Breast epithelium (tissue), 3 donors: Measurements from ENCODE around the gene CD8A.

Experiments used
- POLR2A ChIP-seq: fragments of 450-650 bp; IDR thresholded peaks from one replicate; pipeline ENCODE4 v1.6.1; 2016; ENCODE audit warnings: antibody characterized with exemption, mild to moderate bottlenecking, moderate library complexity
- POLR2AphosphoS5 ChIP-seq, 3 donors: sonication (generic); formaldehyde crosslinking; IDR thresholded peaks; one replicate each; pipeline ENCODE4 v1.6.1; 2017; ENCODE audit warnings: antibody characterized with exemption in 3 of 3
- TF ChIP-seq, protein P1 (sequence below), 3 donors: fragments of 450-650 bp; IDR thresholded peaks; one replicate each; pipeline ENCODE4 v1.5.1; 2016 to 2017; ENCODE audit warnings: antibody characterized with exemption in 3 of 3, mild to moderate bottlenecking in 3 of 3, moderate library complexity in 3 of 3

DNA sequence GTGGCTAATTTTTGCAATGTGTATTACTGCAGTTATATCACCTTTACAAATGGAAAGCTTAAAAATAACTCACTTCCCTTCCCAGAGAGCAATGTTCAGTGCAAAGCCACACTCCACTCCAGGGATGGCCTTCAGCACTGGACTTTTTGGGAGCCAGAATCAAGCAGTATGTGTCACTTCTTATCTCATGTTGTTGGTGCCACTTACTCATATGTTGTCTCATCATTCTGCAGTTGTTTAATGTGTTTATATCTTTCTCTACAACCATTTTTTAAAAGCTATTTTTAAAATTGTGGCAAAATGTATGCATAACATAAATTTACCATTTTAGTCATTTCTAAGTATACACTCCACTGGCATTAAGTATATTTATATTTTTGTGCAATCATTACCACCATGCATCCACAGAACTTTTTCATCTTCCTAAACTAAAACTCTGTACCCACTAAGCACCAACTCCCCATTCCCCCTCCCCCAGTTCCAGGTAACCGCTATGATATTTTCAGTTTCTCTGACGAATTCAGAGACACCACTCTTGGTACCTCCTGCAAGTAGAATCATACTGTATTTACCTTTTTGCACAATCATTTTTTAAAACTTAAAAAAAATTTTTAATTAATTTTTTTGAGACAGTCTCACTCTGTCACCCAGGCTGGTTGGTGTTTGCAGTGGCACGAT, 32.1 kb upstream of the CD8A start:
- TF ChIP-seq, protein P1, sequence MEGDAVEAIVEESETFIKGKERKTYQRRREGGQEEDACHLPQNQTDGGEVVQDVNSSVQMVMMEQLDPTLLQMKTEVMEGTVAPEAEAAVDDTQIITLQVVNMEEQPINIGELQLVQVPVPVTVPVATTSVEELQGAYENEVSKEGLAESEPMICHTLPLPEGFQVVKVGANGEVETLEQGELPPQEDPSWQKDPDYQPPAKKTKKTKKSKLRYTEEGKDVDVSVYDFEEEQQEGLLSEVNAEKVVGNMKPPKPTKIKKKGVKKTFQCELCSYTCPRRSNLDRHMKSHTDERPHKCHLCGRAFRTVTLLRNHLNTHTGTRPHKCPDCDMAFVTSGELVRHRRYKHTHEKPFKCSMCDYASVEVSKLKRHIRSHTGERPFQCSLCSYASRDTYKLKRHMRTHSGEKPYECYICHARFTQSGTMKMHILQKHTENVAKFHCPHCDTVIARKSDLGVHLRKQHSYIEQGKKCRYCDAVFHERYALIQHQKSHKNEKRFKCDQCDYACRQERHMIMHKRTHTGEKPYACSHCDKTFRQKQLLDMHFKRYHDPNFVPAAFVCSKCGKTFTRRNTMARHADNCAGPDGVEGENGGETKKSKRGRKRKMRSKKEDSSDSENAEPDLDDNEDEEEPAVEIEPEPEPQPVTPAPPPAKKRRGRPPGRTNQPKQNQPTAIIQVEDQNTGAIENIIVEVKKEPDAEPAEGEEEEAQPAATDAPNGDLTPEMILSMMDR (IDR thresholded peaks at IDR 0.05) = no peak
- TF ChIP-seq POLR2A (no peak), POLR2AphosphoS5 (IDR thresholded peaks at IDR 0.05) (no peak)
